GM21529 (cell line): ENCODE data around the gene COL1A1.
A peak's percentile ranks its signal among the peaks of the same experiment; 100 is the strongest.

Experiments
- ATAC-seq: cut with Tn5 transposase; IDR thresholded peaks from one replicate; pipeline ENCODE4 v1.9.1; 2021; ENCODE audit not compliant: unreplicated experiment

The COL1A1 gene

DNA sequence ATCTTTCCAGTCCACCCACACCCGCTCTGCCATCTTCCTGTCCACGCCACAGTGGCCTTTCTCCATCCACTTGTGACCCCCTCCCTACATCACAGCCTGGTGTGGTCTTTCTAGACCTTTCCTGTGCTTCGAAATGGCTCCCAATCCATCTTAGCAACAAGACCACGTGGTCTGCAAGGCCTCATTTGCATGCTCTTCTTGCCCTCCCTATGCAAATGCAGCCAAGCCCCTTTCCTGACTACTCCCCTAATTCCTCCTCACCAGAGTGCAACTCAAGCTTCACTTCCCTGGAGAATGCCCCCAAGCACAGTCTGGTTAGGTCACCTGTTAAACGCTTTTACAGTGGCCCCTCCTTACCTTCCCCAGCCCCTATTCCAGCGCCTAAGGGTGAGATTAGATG, 57.1 kb downstream of the COL1A1 start:
- no peak for ATAC-seq

- no peak for ATAC-seq
Observed at GRCh38 chr17:50143461-50144176, 57.8 kb downstream of the COL1A1 start.

DNA sequence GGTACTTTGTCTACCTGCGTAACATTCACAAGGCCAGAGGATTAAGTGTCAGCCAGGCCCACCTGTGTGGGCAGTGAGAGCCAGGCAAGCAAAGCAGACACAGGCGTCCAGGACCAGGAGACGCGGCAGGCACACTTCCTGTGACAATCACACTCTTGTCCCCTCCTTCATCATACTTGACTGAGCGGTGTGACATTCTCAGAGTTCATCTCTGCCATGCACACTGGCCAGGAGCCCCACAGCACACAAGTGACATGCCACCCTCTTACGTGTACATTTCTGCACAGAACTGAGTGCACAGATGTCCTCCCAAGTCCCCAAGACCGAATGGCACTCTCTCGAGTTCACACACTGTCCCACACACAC, 59.7 kb downstream of the COL1A1 start:
- no peak for ATAC-seq

- ATAC-seq, result no peak
Observed at GRCh38 chr17:50141026-50141744, 60.2 kb downstream of the COL1A1 start.

GRCh38 chr17:50139950-50140885, 61.2 kb downstream of the COL1A1 start:
- ATAC-seq, result peak; percentile 41

DNA sequence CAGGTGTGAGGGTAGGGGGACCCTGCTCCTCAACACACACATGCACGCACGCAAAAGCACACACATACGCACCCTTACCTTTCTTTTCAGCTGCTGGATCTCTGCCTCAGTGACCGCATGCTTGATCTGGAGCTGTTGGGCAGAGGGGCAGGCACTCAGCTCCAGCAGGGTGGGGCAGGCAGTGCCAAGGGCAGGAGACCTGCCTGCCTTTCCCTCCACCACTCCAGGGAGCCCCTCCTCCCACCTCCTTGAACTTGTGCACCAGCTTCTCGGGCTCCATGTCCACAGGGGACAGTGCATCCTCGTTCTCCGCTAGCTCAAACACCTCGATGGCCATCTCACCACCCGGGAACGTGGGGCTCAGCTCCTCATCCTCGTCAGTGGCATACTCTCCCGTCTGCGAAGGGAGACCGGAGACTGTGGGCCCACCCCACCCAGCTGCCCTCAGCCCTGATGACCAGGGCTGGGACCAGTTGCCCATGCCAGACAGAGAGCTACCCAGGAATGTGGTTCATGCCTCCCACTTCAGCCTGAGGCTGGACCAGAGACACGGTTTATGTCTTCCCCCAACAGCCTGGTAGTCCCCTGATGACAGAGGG, 62.1 kb downstream of the COL1A1 start:
- no peak for ATAC-seq

DNA sequence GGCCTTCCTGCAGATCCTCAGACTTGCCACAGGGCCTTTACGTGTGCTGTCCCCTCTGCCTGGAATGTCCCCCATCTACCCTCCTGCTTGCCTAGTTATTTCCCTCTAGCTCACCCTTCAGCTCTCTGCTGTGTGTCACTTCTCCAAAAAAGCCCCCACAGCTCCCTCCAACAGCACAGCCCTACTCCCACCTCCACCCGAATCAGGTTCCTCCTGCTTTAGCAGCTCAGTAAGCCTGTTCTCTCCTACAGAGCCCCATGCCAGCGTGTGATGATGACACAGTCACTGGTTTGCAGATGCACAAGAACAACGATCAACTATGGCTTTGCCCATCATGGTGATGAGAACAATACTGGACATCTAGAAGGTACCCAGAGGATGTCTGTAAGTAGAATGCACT, 64.4 kb downstream of the COL1A1 start:
- ATAC-seq, result no peak

DNA sequence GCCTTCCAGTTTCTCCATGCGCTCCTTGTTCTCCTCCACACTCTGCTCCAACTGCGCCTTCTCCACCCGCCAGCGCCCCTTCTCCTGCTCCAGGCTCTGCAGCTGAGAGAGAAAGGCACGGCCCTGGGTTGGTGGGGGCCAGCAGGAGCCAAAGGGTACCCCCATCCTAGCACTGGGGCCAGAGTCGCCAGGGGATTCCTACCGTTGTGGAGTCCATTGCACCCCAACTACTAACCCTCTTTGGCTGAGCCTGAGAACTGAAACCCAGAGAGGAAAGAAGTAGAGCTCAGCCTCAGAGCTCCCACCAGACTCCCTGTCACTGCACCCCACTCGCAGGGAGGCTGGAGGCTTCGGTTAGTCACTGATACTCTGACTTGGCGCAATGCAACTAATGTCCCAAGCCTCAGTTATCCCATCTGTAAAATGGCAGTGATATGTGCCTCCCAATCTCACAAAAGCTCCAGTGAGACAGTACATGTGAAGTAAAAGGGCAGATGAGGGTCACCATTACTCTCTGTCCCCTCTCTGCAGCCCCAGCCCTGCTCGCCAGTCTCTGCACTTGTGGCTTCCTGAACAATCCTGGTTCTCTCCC, 65.2 kb downstream of the COL1A1 start:
- ATAC-seq, result no peak

DNA sequence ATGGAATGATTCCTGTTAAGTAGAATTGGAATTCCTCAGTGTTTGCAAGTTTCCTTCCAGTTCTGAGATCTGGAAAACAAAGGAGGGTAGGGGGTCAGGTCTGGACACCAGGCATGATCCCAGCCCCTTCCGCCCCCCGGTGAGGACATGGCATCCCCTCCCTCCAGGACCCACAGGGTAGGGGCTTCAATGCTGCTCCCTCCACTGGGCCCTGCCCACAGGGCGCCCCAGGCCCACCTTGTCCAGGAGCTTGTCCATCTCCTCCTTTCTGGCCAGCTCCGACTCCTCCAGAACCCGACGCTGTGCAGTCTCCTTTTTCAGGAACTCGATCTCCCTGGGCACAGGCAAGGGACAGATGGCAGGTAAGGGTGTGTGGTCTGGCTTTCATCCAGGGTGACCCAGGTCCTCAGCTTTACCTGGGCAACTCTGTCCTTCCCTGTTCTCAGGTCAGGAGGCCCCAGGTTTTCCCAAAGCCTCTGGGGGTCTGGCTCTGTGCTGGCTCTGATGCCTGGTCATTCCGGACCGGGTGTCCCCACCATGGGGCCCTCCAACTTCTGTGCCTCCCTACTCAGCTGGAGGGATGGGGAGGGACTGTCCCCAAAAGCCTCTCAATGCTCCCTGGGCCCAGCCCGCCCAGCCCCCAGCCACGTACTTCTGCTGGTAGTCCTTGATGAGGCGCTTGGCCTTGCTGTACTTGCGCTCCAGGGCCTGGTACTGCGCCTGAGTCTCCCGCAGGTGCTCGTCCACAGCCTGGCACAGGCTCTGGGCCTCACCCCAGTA, 65.9 kb downstream of the COL1A1 start:
- no peak for ATAC-seq

DNA sequence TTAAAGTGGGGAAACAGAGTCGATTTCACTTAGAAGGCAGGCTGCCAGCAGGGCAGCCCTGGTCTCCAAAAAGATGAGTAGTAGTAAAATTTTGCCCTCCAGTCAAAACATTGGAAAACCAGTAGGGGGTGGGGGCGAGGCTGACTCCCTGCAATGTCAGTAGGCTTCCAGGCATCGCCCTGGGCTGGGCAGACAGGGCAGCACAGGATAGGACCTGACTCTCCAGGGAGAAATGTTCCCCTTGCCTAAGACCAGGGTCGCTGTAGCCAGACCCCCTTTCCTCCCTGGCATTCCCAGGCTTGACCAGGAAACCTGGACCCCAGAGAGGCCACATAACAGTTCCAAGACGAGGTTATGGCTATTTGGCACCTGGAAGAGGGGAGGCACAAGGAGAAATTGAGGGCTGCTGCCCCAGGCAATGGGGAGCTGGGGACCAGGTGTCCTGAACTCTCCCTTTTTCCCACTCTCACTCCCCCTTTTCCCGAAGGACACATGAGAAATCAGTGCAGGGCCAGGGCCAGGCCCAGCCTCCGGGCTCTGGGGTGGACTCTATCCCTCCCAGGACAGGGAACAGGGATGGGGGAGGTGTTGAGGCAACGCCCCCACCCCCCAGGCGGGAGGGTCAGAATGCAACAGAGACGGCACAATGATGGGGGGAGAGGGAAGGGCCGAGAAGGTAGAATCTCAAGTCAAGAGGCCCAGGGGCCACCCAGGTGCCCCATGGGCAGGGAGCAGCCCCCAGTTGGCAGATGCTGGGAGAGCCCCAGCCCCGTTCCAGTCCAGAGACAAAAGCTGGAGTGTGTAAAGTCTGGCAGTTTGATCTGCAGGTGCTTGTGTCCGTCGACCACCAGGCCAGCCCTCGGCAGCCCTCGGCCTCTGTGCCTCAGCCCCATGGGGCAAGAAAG, 67.0 kb downstream of the COL1A1 start:
- ATAC-seq, result no peak

- ATAC-seq, result no peak
Observed at GRCh38 chr17:50133769-50134099, 67.7 kb downstream of the COL1A1 start.
